Psoas muscle (tissue), 8 donors: ENCODE measurements around the gene GARIN5B. TPM values are rescaled to one million over a fixed set of nuclear protein-coding genes. Genes with fewer than 3 reads are reported as not detected.

Experiments used
- ATAC-seq, 4 donors: fragments of 200-7000 bp; cut with Tn5 transposase; one replicate each; pipeline ENCODE4 v1.9.1; 2020; ENCODE audit warnings: moderate library complexity in 3 of 4, mild to moderate bottlenecking in 2 of 4
- DNase-seq, 2 donors: peaks; one replicate each; pipeline ENCODE4 v3.0.0-alpha.2; 2020
- H3K27ac ChIP-seq: fragments of 200-600 bp; one replicate; pipeline ENCODE4 v1.8.0; 2022
- H3K27me3 ChIP-seq, 3 donors: fragments of 200-600 bp in 1 of 3; one replicate each; pipeline versions ENCODE4 v1.6.1 to v1.8.0; 2013 to 2022; ENCODE audit warnings: low read length in 2 of 3, mild to moderate bottlenecking in 2 of 3, moderate library complexity in 1 of 3; ENCODE audit not compliant: insufficient read depth in 3 of 3
- H3K36me3 ChIP-seq, 2 donors: fragments of 200-600 bp in 1 of 2; one replicate each; pipeline versions ENCODE4 v1.6.1 to v1.8.0; 2013 to 2022; ENCODE audit warnings: low read depth in 1 of 2, mild to moderate bottlenecking in 1 of 2, moderate library complexity in 1 of 2; ENCODE audit not compliant: insufficient read depth in 1 of 2
- H3K4me1 ChIP-seq: fragments of 200-600 bp; one replicate; pipeline ENCODE4 v1.8.0; 2022
- H3K4me3 ChIP-seq: fragments of 200-600 bp; one replicate; pipeline ENCODE4 v1.8.0; 2022; ENCODE audit warnings: mild to moderate bottlenecking
- H3K9me3 ChIP-seq: fragments of 200-600 bp; one replicate; pipeline ENCODE4 v1.8.0; 2022
- CTCF ChIP-seq: fragments of 200-600 bp; IDR thresholded peaks from one replicate; pipeline ENCODE4 v1.8.0; 2022; ENCODE audit warnings: antibody characterized with exemption
- WGBS, 3 donors: extraction: QIAGEN DNeasy Blood & Tissue Kit; methylation state at CpG; one replicate each; pipeline versions ENCODE4 v1.1.6 to v1.1.7; 2013; 5-methylcytosine and 5-hydroxymethylcytosine counted together
- intact Hi-C, 2 donors: fragments of 100-400 bp; cut with DNase I; formaldehyde crosslinking; loops; one replicate each; pipeline versions ENCODE4 v1.11.0 to v1.14.2; 2022
- polyA plus RNA-seq, 3 donors: library from polyadenylated mRNA; stranded (reverse); fragments of 200-250 nt; gene quantifications; one replicate each; pipeline ENCODE4 v1.2.3, GENCODE V29; 2013
- total RNA-seq, 4 donors: library from RNA; stranded (reverse); fragmentation: NEBNext Ultra II Directional in 2 of 4; extraction: Animal tissue kit (Norgen Biotek cat#: 25700) in 2 of 4; gene quantifications; one replicate each; pipeline versions ENCODE4 v1.2.1 to v1.2.4, GENCODE V29; 2021 to 2023
- donor health status: healthy with polysubstance abuse.
- donor health status: DM: no; HTN: no; CAD: no; lungs with moderate emphysema.
- donor health status: Bipolar disorder and iron deficiency.
- donor health status: healthy.
- donor health status: DM: yes; HTN: yes; CAD: no.
- donor health status: DM: no; HTN: no; CAD: no.
- donor health status: DM: no; HTN: no; CAD: no.
- donor health status: DM: yes; HTN: yes; CAD: no.

GARIN5B gene
- total and polyA plus RNA-seq, 7 donors: not detected

- intact Hi-C loops: no loop called here
- no peak for DNase-seq
Observed at GRCh38 chr19:55400281-55401087, 37.4 kb upstream of the GARIN5B start.

GRCh38 chr19:55398200-55398925 is 35.3 kb upstream of the GARIN5B start:
- no peak overlapping the region for H3K27ac ChIP-seq

More at GRCh38 chr19:55400281-55401087, 37.4 kb upstream of the GARIN5B start:
- ATAC-seq: no peak
- Histone ChIP-seq H3K4me3 (no peak overlapping the region), H3K27me3 (no peaks in the 10 kb centered on the region), H3K4me1 (no peaks in the 10 kb centered on the region), H3K27ac (no peak overlapping the region), H3K9me3 (no peaks in the 10 kb centered on the region), H3K36me3 (peaks cover 0 to 36% of the 10 kb centered on the region in 2 donors)
- WGBS, 3 donors: 83 to 87% (median 86%) methylated on average over 14 of the region's 14 CpGs
- no peak for TF ChIP-seq CTCF

GRCh38 chr19:55392820-55393761 is 30.0 kb upstream of the GARIN5B start:
- WGBS, 3 donors: 70 to 73% (median 71%) methylated on average over 18 of the region's 18 CpGs
- H3K9me3 ChIP-seq: no peaks in the 10 kb centered on the region
- no peak overlapping the region for H3K27ac ChIP-seq
- no peak for ATAC-seq
- no peaks in the 10 kb centered on the region for H3K27me3 ChIP-seq
- H3K4me1 ChIP-seq: peaks cover 9% of the 10 kb centered on the region
- no peak overlapping the region for H3K4me3 ChIP-seq
- DNase-seq: no peak
- H3K36me3 ChIP-seq: peaks cover 6 to 42% of the 10 kb centered on the region in 2 donors
- no peak for TF ChIP-seq CTCF
- intact Hi-C loops: no loop called here

More at GRCh38 chr19:55398200-55398925, 35.3 kb upstream of the GARIN5B start:
- no peaks in the 10 kb centered on the region for H3K27me3 ChIP-seq
- no peak overlapping the region for H3K4me3 ChIP-seq
- peaks cover 0 to 24% of the 10 kb centered on the region in 2 donors for H3K36me3 ChIP-seq
- DNase-seq: no peak
- intact Hi-C loops: no loop called here
- TF ChIP-seq CTCF: no peak
- no peaks in the 10 kb centered on the region for H3K9me3 ChIP-seq
- H3K4me1 ChIP-seq: no peaks in the 10 kb centered on the region
- ATAC-seq: no peak
- WGBS, 3 donors: 82 to 91% (median 88%) methylated on average over 12 of the region's 12 CpGs

- WGBS, 3 donors: 76 to 88% (median 78%) methylated on average over 18 of the region's 18 CpGs
- Histone ChIP-seq H3K4me1 (peaks cover 20% of the 10 kb centered on the region), H3K36me3 (peaks cover 8 to 53% of the 10 kb centered on the region in 2 donors), H3K27me3 (no peaks in the 10 kb centered on the region), H3K27ac (no peak overlapping the region), H3K9me3 (no peaks in the 10 kb centered on the region), H3K4me3 (no peak overlapping the region)
- intact Hi-C loops: no loop called here
- ATAC-seq (peak in 2 of 4 donors; percentile 53 to 61), DNase-seq (no peak)
- no peak for TF ChIP-seq CTCF
Observed at GRCh38 chr19:55391702-55392615, 28.9 kb upstream of the GARIN5B start.
